Measurements from ENCODE around the gene LPXN. TPM values are rescaled to one million over a fixed set of nuclear protein-coding genes. Genes with fewer than 3 reads are reported as not detected.

LPXN gene
- total RNA-seq, 6 experiments from 2014 or later, result 51.0 to 154 (median 119) TPM

DNA sequence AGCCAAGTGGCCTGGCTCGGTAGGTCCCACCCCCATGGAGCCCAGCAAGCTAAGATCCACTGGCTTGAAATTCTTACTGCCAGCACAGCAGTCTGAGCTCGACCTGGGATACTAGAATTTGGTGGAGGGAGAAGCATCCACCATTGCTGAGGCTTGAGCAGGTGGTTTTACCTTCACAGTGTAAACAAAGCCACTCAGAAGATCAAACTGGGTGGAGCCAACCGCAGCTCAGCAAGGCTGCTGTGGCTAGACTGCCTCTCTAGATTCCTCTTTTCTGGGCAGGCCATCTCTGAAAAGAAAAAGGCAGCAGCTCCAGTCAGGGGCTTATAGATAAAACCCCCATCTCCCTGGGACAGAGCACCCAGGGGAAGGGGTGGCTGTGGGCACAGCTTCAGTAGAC, 45.4 kb downstream of the LPXN start:
- Mint-ChIP-seq H3K9me3 (no peaks in the 10 kb centered on the region; the same call in 1 of the 2 replicates), H3K4me1 (ENCODE audit: low read depth) (no peaks in the 10 kb centered on the region), H3K27ac (no peak overlapping the region), H3K36me3 (ENCODE audit: low read depth) (peaks cover 49% of the 10 kb centered on the region), H3K4me3 (no peak overlapping the region), H3K27me3 (ENCODE audit: insufficient read depth) (no peaks in the 10 kb centered on the region; the same call in 1 of the 2 replicates)
- TF ChIP-seq, protein P1, sequence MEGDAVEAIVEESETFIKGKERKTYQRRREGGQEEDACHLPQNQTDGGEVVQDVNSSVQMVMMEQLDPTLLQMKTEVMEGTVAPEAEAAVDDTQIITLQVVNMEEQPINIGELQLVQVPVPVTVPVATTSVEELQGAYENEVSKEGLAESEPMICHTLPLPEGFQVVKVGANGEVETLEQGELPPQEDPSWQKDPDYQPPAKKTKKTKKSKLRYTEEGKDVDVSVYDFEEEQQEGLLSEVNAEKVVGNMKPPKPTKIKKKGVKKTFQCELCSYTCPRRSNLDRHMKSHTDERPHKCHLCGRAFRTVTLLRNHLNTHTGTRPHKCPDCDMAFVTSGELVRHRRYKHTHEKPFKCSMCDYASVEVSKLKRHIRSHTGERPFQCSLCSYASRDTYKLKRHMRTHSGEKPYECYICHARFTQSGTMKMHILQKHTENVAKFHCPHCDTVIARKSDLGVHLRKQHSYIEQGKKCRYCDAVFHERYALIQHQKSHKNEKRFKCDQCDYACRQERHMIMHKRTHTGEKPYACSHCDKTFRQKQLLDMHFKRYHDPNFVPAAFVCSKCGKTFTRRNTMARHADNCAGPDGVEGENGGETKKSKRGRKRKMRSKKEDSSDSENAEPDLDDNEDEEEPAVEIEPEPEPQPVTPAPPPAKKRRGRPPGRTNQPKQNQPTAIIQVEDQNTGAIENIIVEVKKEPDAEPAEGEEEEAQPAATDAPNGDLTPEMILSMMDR (IDR thresholded peaks at IDR 0.05), result no peak
- no peak for DNase-seq

DNA sequence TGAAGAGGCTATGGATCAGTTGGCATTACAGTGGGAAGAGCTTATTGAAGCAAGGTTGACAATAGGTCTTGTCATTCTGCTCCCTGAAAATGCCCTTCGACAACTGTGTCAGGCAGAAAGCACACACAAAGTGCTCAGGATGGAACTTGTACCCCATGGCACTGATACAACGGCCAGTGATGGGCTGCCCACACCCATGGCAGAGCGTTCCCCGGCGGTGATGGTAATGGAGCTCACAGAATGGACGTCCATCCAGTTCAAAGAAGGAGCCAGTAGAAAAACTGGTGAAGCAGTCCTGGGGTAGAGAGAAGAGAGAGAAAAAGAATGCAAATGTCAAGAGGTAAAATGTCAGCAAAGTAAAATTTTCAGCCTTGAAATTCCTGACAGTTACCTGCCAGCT, 48.2 kb downstream of the LPXN start:
- Mint-ChIP-seq H3K4me3 (no peak overlapping the region), H3K9me3 (no peaks in the 10 kb centered on the region)
- no peak for DNase-seq

DNA sequence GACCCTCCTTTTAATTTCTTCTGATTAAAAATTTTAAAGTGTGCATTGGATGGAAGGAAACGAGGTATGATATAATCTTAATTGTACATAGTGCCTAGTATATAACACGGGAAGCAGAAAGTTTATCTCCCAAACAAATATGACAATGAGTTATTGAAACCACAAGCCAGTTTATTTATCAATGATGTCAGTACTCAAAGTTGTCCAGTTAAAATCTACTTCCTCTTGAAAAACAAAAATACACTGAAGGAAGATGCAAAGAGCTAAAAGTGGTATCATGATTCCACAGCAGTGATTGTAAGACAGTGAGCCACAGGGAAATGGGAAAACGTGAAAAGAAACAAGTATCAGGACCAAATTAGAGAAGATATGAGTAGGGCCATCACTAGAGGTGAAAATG, 48.9 kb downstream of the LPXN start:
- Mint-ChIP-seq H3K9me3 (no peaks in the 10 kb centered on the region), H3K4me3 (no peak overlapping the region), H3K27ac (no peak overlapping the region), H3K27me3 (ENCODE audit: insufficient read depth) (no peaks in the 10 kb centered on the region), H3K4me1 (ENCODE audit: low read depth) (peaks cover 12% of the 10 kb centered on the region), H3K36me3 (ENCODE audit: low read depth) (peaks cover 22% of the 10 kb centered on the region)
- no peak for DNase-seq
- TF ChIP-seq, protein P1 (IDR thresholded peaks at IDR 0.05), result no peak

More for the DNA sequence above, 48.2 kb downstream of the LPXN start:
- Mint-ChIP-seq H3K36me3 (ENCODE audit: low read depth) (peaks cover 22% of the 10 kb centered on the region), H3K4me1 (ENCODE audit: low read depth) (peaks cover 12% of the 10 kb centered on the region), H3K27me3 (ENCODE audit: insufficient read depth) (no peaks in the 10 kb centered on the region), H3K27ac (no peak overlapping the region)
- TF ChIP-seq, protein P1 (IDR thresholded peaks at IDR 0.05), result no peak

DNA sequence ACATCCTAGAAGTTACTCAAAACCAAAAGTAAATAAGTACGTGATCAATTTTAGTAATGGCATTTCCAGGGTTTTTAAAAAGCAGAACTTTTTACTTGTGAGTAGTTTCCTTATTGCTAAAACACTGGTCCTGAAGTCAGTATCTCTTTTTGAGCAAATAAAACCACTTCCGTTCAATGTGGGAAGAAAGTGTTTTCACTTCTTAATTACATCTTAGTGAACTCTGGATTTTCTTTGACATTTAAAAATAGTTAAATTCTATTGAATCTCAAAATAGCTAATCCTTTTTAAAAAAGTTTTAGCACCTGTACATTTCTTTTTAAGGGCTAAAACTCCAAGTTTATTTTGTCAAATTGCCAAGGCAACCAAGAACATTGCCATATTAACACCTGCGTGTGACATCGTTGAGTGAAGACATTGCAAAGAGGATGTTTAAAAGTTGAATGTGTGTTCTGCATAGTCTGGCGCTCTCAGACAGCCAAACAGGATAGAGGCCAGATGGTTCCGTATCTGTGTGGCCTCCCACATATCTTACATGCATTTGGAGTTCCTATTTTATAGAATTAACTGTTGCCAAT, 50.5 kb downstream of the LPXN start:
- H3K4me3 Mint-ChIP-seq, result no peak overlapping the region
- H3K27ac Mint-ChIP-seq, result peak overlapping the region; percentile 38; the same call in 1 of the 2 replicates
- DNase-seq, result no peak
- H3K9me3 Mint-ChIP-seq, result no peaks in the 10 kb centered on the region
- TF ChIP-seq, protein P1 (IDR thresholded peaks at IDR 0.05), result no peak
- peaks cover 12% of the 10 kb centered on the region for H3K36me3 Mint-ChIP-seq (ENCODE audit: low read depth)
- H3K4me1 Mint-ChIP-seq (ENCODE audit: low read depth), result peaks cover 12% of the 10 kb centered on the region
- no peaks in the 10 kb centered on the region for H3K27me3 Mint-ChIP-seq (ENCODE audit: insufficient read depth)

DNA sequence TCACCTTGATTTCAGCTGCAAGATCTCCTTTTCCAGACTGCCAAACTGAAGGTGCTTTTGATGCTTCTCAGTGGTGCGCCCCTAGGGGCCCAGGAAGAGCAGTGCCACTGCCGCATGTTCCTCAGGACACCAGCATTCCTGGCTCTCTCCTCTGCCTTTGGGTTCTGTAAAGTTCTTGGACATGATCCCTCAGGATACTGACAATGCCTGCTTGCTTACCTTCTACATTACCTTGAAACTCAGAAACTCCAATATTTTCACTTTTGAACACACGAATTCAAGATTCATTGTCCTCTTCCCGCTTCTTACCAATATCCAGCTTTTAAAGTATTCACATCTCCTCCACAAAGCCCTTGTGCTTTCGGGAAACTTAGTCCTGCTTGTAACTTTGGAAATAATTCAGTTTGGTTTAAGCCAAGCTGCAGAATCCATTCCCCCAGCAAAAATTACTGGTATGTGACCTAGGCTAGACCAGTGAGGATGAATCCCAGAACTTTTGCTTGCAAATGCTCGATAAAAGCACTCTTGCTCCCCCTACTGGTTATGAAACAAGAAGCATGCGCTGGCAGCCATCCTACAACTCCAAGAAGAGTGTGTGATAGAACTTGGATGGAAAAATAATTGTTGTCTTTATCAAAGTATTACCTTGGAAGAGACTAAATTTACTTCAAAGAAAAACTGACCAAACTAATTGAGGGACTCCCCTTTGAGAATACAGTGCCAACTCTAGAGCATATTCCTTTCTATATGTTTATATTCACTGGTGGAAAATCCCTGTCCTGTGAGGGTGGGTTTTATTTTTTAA, 51.2 kb downstream of the LPXN start:
- Mint-ChIP-seq H3K4me1 (ENCODE audit: low read depth) (peaks cover 12% of the 10 kb centered on the region), H3K36me3 (ENCODE audit: low read depth) (peaks cover 12% of the 10 kb centered on the region), H3K4me3 (no peak overlapping the region), H3K9me3 (no peaks in the 10 kb centered on the region), H3K27me3 (ENCODE audit: insufficient read depth) (no peaks in the 10 kb centered on the region), H3K27ac (no peak overlapping the region)
- TF ChIP-seq, protein P1 (IDR thresholded peaks at IDR 0.05), result peak; percentile 88
- peak; percentile 79 for DNase-seq

Measured in HFFc6 (cell line).